ENCODE data around the gene NLRP3.
A peak's percentile ranks its signal among the peaks of the same experiment; 100 is the strongest.
"Not testable (repeated sequence)": the region's sequence is repeated elsewhere in the genome, so short reads cannot be mapped to it uniquely, and the experiment has no call there.

Gene NLRP3

GRCh38 chr1:247386217-247386616 is 29.8 kb upstream of the NLRP3 start:
- no peak for TF ChIP-seq CTCF (conservative IDR thresholded peaks at IDR 0.05; ENCODE audit: low read depth, low read length)
- H3K4me3 ChIP-seq (ENCODE audit: low read length), result no peak overlapping the region
- DNase-seq (ENCODE audit: low read depth), result no peak

- TF ChIP-seq CTCF (conservative IDR thresholded peaks at IDR 0.05; ENCODE audit: low read depth, low read length), result no peak
- no peak overlapping the region for H3K4me3 ChIP-seq (ENCODE audit: low read length)
- DNase-seq (ENCODE audit: low read depth), result no peak
Observed at GRCh38 chr1:247386687-247387086, 29.3 kb upstream of the NLRP3 start.

GRCh38 chr1:247387096-247387495 is 28.9 kb upstream of the NLRP3 start:
- H3K4me3 ChIP-seq (ENCODE audit: low read length), result no peak overlapping the region
- TF ChIP-seq CTCF (conservative IDR thresholded peaks at IDR 0.05; ENCODE audit: low read depth, low read length), result no peak
- no peak for DNase-seq (ENCODE audit: low read depth)

- no peak for TF ChIP-seq CTCF (conservative IDR thresholded peaks at IDR 0.05; ENCODE audit: low read depth, low read length)
- no peak for DNase-seq (ENCODE audit: low read depth)
- H3K4me3 ChIP-seq (ENCODE audit: low read length), result no peak overlapping the region
Observed at GRCh38 chr1:247387565-247387964, 28.4 kb upstream of the NLRP3 start.

- H3K4me3 ChIP-seq (ENCODE audit: low read length), result no peak overlapping the region
- peak; percentile 98 for TF ChIP-seq CTCF (conservative IDR thresholded peaks at IDR 0.05; ENCODE audit: low read depth, low read length)
- no peak for DNase-seq (ENCODE audit: low read depth)
Observed at GRCh38 chr1:247390116-247390791, 25.7 kb upstream of the NLRP3 start.

GRCh38 chr1:247390996-247391395 is 25.0 kb upstream of the NLRP3 start:
- no peak for DNase-seq (ENCODE audit: low read depth)
- no peak overlapping the region for H3K4me3 ChIP-seq (ENCODE audit: low read length)
- no peak for TF ChIP-seq CTCF (conservative IDR thresholded peaks at IDR 0.05; ENCODE audit: low read depth, low read length)

- H3K4me3 ChIP-seq (ENCODE audit: low read length), result no peak overlapping the region
- no peak for DNase-seq (ENCODE audit: low read depth)
- no peak for TF ChIP-seq CTCF (conservative IDR thresholded peaks at IDR 0.05; ENCODE audit: low read depth, low read length)
Observed at GRCh38 chr1:247392088-247392487, 23.9 kb upstream of the NLRP3 start.

- not testable (repeated sequence) for DNase-seq (ENCODE audit: low read depth); H3K4me3 ChIP-seq (ENCODE audit: low read length)
Observed at GRCh38 chr1:247395075-247395474, 20.9 kb upstream of the NLRP3 start.

All from retinal pigment epithelial cell (primary cell).